ENCODE results near the gene SINHCAF. TPM values are rescaled to one million over a fixed set of nuclear protein-coding genes. Genes with fewer than 3 reads are reported as not detected.

The SINHCAF gene
- total RNA-seq, 1 donor from 2014 or later, result 270 TPM

GRCh38 chr12:31324116-31324844 is 1.7 kb downstream of the SINHCAF start:
- H3K27me3 Mint-ChIP-seq (ENCODE audit: insufficient read depth), result peaks cover 7% of the 10 kb centered on the region
- no peaks in the 10 kb centered on the region for H3K9me3 Mint-ChIP-seq
- H3K36me3 Mint-ChIP-seq (ENCODE audit: low read depth), result peaks cover 15% of the 10 kb centered on the region
- peak overlapping the region; percentile 97 for H3K4me3 Mint-ChIP-seq
- peaks cover 59% of the 10 kb centered on the region for H3K4me1 Mint-ChIP-seq (ENCODE audit: low read depth)
- H3K27ac Mint-ChIP-seq, result peak overlapping the region; percentile 92
- intact Hi-C loops (cut with micrococcal nuclease), result loop anchor here (2.0 to 10.0 kb wide), 5 partner anchors 571 to 1943 kb away; partner anchors contain the start of gene ERGIC2
- peak; percentile 75 for DNase-seq (ENCODE audit: low spot score)

GRCh38 chr12:31323391-31324115 is 2.4 kb downstream of the SINHCAF start:
- peaks cover 65% of the 10 kb centered on the region for H3K4me1 Mint-ChIP-seq (ENCODE audit: low read depth)
- peaks cover 3% of the 10 kb centered on the region for H3K27me3 Mint-ChIP-seq (ENCODE audit: insufficient read depth)
- intact Hi-C loops (cut with micrococcal nuclease), result loop anchor here (2.0 to 10.0 kb wide), 6 partner anchors 119 to 1943 kb away; partner anchors contain the start of gene ERGIC2
- H3K36me3 Mint-ChIP-seq (ENCODE audit: low read depth), result peaks cover 15% of the 10 kb centered on the region
- DNase-seq (ENCODE audit: low spot score), result no peak
- H3K9me3 Mint-ChIP-seq, result no peaks in the 10 kb centered on the region
- peak overlapping the region; percentile 92 for H3K27ac Mint-ChIP-seq
- H3K4me3 Mint-ChIP-seq, result peak overlapping the region; percentile 97

- intact Hi-C loops (cut with micrococcal nuclease), result loop anchor here (2.0 to 10.0 kb wide), 5 partner anchors 118 to 1282 kb away; no protein-coding TSS in a partner anchor
- Mint-ChIP-seq H3K36me3 (ENCODE audit: low read depth) (peaks cover 15% of the 10 kb centered on the region), H3K27me3 (ENCODE audit: insufficient read depth) (no peaks in the 10 kb centered on the region), H3K27ac (peak overlapping the region; percentile 92), H3K4me3 (peak overlapping the region; percentile 97), H3K9me3 (no peaks in the 10 kb centered on the region), H3K4me1 (ENCODE audit: low read depth) (peaks cover 73% of the 10 kb centered on the region)
- DNase-seq (ENCODE audit: low spot score), result no peak
Measured at GRCh38 chr12:31322801-31323207, 3.1 kb downstream of the SINHCAF start.

- Mint-ChIP-seq H3K4me1 (ENCODE audit: low read depth) (peaks cover 75% of the 10 kb centered on the region), H3K27me3 (ENCODE audit: insufficient read depth) (no peaks in the 10 kb centered on the region), H3K27ac (peak overlapping the region; percentile 92), H3K9me3 (no peaks in the 10 kb centered on the region), H3K4me3 (peak overlapping the region; percentile 97), H3K36me3 (ENCODE audit: low read depth) (peaks cover 15% of the 10 kb centered on the region)
- intact Hi-C loops (cut with micrococcal nuclease), result loop anchor here (2.0 to 10.0 kb wide), 7 partner anchors 117 to 1283 kb away; partner anchors contain the start of gene CAPRIN2
- no peak for DNase-seq (ENCODE audit: low spot score)
Measured at GRCh38 chr12:31321897-31322228, 4.1 kb downstream of the SINHCAF start.

- no peak for DNase-seq (ENCODE audit: low spot score)
- no peaks in the 10 kb centered on the region for H3K27me3 Mint-ChIP-seq (ENCODE audit: insufficient read depth)
- peak overlapping the region; percentile 92 for H3K27ac Mint-ChIP-seq
- intact Hi-C loops (cut with micrococcal nuclease), result loop anchor here (2.0 to 10.0 kb wide), 6 partner anchors 425 to 1283 kb away; partner anchors contain the start of gene CAPRIN2
- H3K36me3 Mint-ChIP-seq (ENCODE audit: low read depth), result peaks cover 15% of the 10 kb centered on the region
- H3K4me1 Mint-ChIP-seq (ENCODE audit: low read depth), result peaks cover 77% of the 10 kb centered on the region
- H3K9me3 Mint-ChIP-seq, result no peaks in the 10 kb centered on the region
- H3K4me3 Mint-ChIP-seq, result peak overlapping the region; percentile 97
Measured at GRCh38 chr12:31321186-31321896, 4.6 kb downstream of the SINHCAF start.

- peaks cover 91% of the 10 kb centered on the region for H3K4me1 Mint-ChIP-seq (ENCODE audit: low read depth)
- peaks cover 21% of the 10 kb centered on the region for H3K36me3 Mint-ChIP-seq (ENCODE audit: low read depth)
- H3K4me3 Mint-ChIP-seq, result peak overlapping the region; percentile 97
- no peaks in the 10 kb centered on the region for H3K27me3 Mint-ChIP-seq (ENCODE audit: insufficient read depth)
- H3K27ac Mint-ChIP-seq, result peak overlapping the region; percentile 90
- DNase-seq (ENCODE audit: low spot score), result no peak
- H3K9me3 Mint-ChIP-seq, result no peaks in the 10 kb centered on the region
- intact Hi-C loops (cut with micrococcal nuclease), result no loop called here
Measured at GRCh38 chr12:31318657-31319269, 7.2 kb downstream of the SINHCAF start.

- H3K36me3 Mint-ChIP-seq (ENCODE audit: low read depth), result peaks cover 21% of the 10 kb centered on the region
- intact Hi-C loops (cut with micrococcal nuclease), result loop anchor here (2.0 kb wide), 1 partner anchor 17 kb away; no protein-coding TSS in a partner anchor
- peak overlapping the region; percentile 90 for H3K27ac Mint-ChIP-seq
- peaks cover 84% of the 10 kb centered on the region for H3K4me1 Mint-ChIP-seq (ENCODE audit: low read depth)
- no peaks in the 10 kb centered on the region for H3K27me3 Mint-ChIP-seq (ENCODE audit: insufficient read depth)
- no peak for DNase-seq (ENCODE audit: low spot score)
- H3K4me3 Mint-ChIP-seq, result peak overlapping the region; percentile 97
- H3K9me3 Mint-ChIP-seq, result no peaks in the 10 kb centered on the region
Measured at GRCh38 chr12:31317471-31318395, 8.2 kb downstream of the SINHCAF start.

GRCh38 chr12:31316891-31317290 is 9.1 kb downstream of the SINHCAF start:
- intact Hi-C loops (cut with micrococcal nuclease), result loop anchor here (2.0 kb wide), 1 partner anchor 16 kb away; no protein-coding TSS in a partner anchor
- H3K36me3 Mint-ChIP-seq (ENCODE audit: low read depth), result peaks cover 25% of the 10 kb centered on the region
- peak overlapping the region; percentile 97 for H3K4me3 Mint-ChIP-seq
- peaks cover 87% of the 10 kb centered on the region for H3K4me1 Mint-ChIP-seq (ENCODE audit: low read depth)
- H3K27ac Mint-ChIP-seq, result peak overlapping the region; percentile 90
- DNase-seq (ENCODE audit: low spot score), result no peak
- H3K27me3 Mint-ChIP-seq (ENCODE audit: insufficient read depth), result no peaks in the 10 kb centered on the region
- H3K9me3 Mint-ChIP-seq, result peaks cover 6% of the 10 kb centered on the region

- no peak for DNase-seq (ENCODE audit: low spot score)
- peak overlapping the region; percentile 35 for H3K27ac Mint-ChIP-seq
- peaks cover 77% of the 10 kb centered on the region for H3K4me1 Mint-ChIP-seq (ENCODE audit: low read depth)
- no peak overlapping the region for H3K4me3 Mint-ChIP-seq
- no peaks in the 10 kb centered on the region for H3K27me3 Mint-ChIP-seq (ENCODE audit: insufficient read depth)
- peaks cover 12% of the 10 kb centered on the region for H3K9me3 Mint-ChIP-seq
- peaks cover 34% of the 10 kb centered on the region for H3K36me3 Mint-ChIP-seq (ENCODE audit: low read depth)
- intact Hi-C loops (cut with micrococcal nuclease), result loop anchor here (2.0 kb wide), 1 partner anchor 15 kb away; no protein-coding TSS in a partner anchor
Measured at GRCh38 chr12:31315784-31316465, 10.0 kb downstream of the SINHCAF start.

GRCh38 chr12:31315044-31315715 is 10.8 kb downstream of the SINHCAF start:
- intact Hi-C loops (cut with micrococcal nuclease), result no loop called here
- Mint-ChIP-seq H3K4me1 (ENCODE audit: low read depth) (peaks cover 70% of the 10 kb centered on the region), H3K27ac (peak overlapping the region; percentile 81), H3K9me3 (peaks cover 13% of the 10 kb centered on the region), H3K36me3 (ENCODE audit: low read depth) (peaks cover 41% of the 10 kb centered on the region), H3K4me3 (no peak overlapping the region), H3K27me3 (ENCODE audit: insufficient read depth) (no peaks in the 10 kb centered on the region)
- no peak for DNase-seq (ENCODE audit: low spot score)

- H3K27me3 Mint-ChIP-seq (ENCODE audit: insufficient read depth), result no peaks in the 10 kb centered on the region
- no peak overlapping the region for H3K4me3 Mint-ChIP-seq
- H3K4me1 Mint-ChIP-seq (ENCODE audit: low read depth), result peaks cover 50% of the 10 kb centered on the region
- DNase-seq (ENCODE audit: low spot score), result no peak
- intact Hi-C loops (cut with micrococcal nuclease), result no loop called here
- peaks cover 48% of the 10 kb centered on the region for H3K36me3 Mint-ChIP-seq (ENCODE audit: low read depth)
- H3K27ac Mint-ChIP-seq, result no peak overlapping the region
- H3K9me3 Mint-ChIP-seq, result peaks cover 13% of the 10 kb centered on the region
Measured at GRCh38 chr12:31312431-31312830, 13.5 kb downstream of the SINHCAF start.

All from activated T-helper 1 cell treated with anti-CD3 and anti-CD28 coated beads, Interleukin-12 subunit alpha, Interleukin-12 subunit beta, Interleukin-2, Interleukin-4 antibody, amounts not matched to agents 30 ng/mL and 10 ng/mL and 1 ng/mL, durations not matched to agents 14 hours and 24 hours and 36 hours (primary cell).